ENCODE measurements around the gene CCDC138.

Gene CCDC138

GRCh38 chr2:108912629-108912902 is 126.0 kb downstream of the CCDC138 start:
- Histone ChIP-seq H2AFZ (ENCODE audit: low read depth) (no peak overlapping the region), H3K4me2 (no peak overlapping the region), H3K79me2 (ENCODE audit: insufficient read depth, low read depth) (no peaks in the 10 kb centered on the region), H3K9ac (no peak overlapping the region), H3K27ac (no peak overlapping the region), H3K4me1 (ENCODE audit: low read depth, poor library complexity, severe bottlenecking) (no peaks in the 10 kb centered on the region), H4K20me1 (ENCODE audit: insufficient read depth) (no peaks in the 10 kb centered on the region), H3K36me3 (ENCODE audit: insufficient read depth) (no peaks in the 10 kb centered on the region), H3K27me3 (ENCODE audit: insufficient read depth, low read depth) (no peaks in the 10 kb centered on the region), H3K4me3 (IDR thresholded peaks at IDR 0.05; ENCODE audit: insufficient read depth, low read depth, low read length) (no peak overlapping the region)
- TF ChIP-seq CTCF (conservative IDR thresholded peaks at IDR 0.05; ENCODE audit: low read depth, low read length) = no peak

GRCh38 chr2:108916122-108916795 is 129.7 kb downstream of the CCDC138 start:
- Histone ChIP-seq H3K4me1 (ENCODE audit: low read depth, poor library complexity, severe bottlenecking) (no peaks in the 10 kb centered on the region), H3K79me2 (ENCODE audit: insufficient read depth, low read depth) (no peaks in the 10 kb centered on the region), H3K27ac (no peak overlapping the region), H3K36me3 (ENCODE audit: insufficient read depth) (no peaks in the 10 kb centered on the region), H4K20me1 (ENCODE audit: insufficient read depth) (no peaks in the 10 kb centered on the region), H3K27me3 (ENCODE audit: insufficient read depth, low read depth) (no peaks in the 10 kb centered on the region), H3K4me3 (IDR thresholded peaks at IDR 0.05; ENCODE audit: insufficient read depth, low read depth, low read length) (no peak overlapping the region), H3K9ac (no peak overlapping the region), H3K4me2 (no peak overlapping the region), H2AFZ (ENCODE audit: low read depth) (no peak overlapping the region)
- TF ChIP-seq CTCF (conservative IDR thresholded peaks at IDR 0.05; ENCODE audit: low read depth, low read length) = no peak

DNA sequence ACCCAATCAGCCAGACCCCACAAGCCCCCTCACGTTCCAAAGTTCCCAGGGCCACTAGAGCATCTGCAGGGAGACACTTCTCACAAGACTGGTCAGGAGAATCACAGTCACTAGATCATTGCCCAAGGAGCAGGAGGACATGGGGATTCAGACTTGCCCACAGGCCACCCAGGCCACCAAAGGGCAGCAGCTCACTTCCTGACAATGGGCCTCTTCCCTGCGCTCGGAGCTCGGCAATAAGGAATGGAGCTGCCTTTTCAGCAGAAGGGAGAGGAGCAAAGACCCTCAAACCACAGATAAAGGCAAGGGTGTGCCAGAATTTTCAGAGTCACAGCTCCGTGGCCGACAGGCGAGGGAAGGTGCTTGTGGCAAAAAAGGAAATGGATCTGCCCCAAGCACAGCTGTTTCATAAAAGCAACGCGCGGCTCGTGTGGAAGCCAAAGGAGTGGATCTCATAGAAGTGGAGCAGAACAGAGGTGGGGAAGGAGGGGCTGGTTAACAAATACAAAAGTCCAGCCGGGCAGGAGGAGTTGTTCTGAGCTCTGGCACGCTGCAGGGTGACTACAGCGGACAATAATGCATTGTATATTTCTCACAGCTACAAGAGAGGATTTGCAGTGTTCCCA is 130.3 kb downstream of the CCDC138 start:
- no peak overlapping the region for H3K9ac ChIP-seq
- H3K27ac ChIP-seq = no peak overlapping the region
- no peak for TF ChIP-seq CTCF (conservative IDR thresholded peaks at IDR 0.05; ENCODE audit: low read depth, low read length)
- no peaks in the 10 kb centered on the region for H3K79me2 ChIP-seq (ENCODE audit: insufficient read depth, low read depth)
- no peak overlapping the region for H3K4me3 ChIP-seq (IDR thresholded peaks at IDR 0.05; ENCODE audit: insufficient read depth, low read depth, low read length)
- H3K27me3 ChIP-seq (ENCODE audit: insufficient read depth, low read depth) = no peaks in the 10 kb centered on the region
- no peaks in the 10 kb centered on the region for H4K20me1 ChIP-seq (ENCODE audit: insufficient read depth)
- no peak overlapping the region for H3K4me2 ChIP-seq
- no peak overlapping the region for H2AFZ ChIP-seq (ENCODE audit: low read depth)
- H3K4me1 ChIP-seq (ENCODE audit: low read depth, poor library complexity, severe bottlenecking) = no peaks in the 10 kb centered on the region
- no peaks in the 10 kb centered on the region for H3K36me3 ChIP-seq (ENCODE audit: insufficient read depth)

DNA sequence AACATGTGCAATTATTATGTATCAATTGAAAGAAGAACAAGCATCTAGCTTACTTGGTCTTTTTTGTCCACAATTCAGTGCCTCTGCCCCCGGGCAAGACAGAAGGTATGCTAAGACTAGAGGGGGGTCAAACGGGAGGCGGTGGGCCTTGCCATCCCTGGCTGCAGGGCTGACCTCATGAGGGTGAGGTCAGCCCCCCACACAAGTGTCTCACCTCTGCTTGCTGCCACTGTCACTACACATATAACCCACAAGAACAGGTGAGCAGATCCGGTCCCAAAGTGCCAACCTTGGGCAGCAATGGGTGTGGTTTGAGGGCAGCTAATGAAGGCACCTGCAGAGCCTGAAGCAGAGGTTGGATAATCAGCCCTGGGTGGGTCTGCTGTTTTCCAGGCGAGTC is 131.0 kb downstream of the CCDC138 start:
- TF ChIP-seq CTCF (conservative IDR thresholded peaks at IDR 0.05; ENCODE audit: low read depth, low read length) = no peak
- H3K9ac ChIP-seq = no peak overlapping the region
- no peaks in the 10 kb centered on the region for H3K4me1 ChIP-seq (ENCODE audit: low read depth, poor library complexity, severe bottlenecking)
- H3K79me2 ChIP-seq (ENCODE audit: insufficient read depth, low read depth) = no peaks in the 10 kb centered on the region
- no peaks in the 10 kb centered on the region for H3K36me3 ChIP-seq (ENCODE audit: insufficient read depth)
- no peaks in the 10 kb centered on the region for H3K27me3 ChIP-seq (ENCODE audit: insufficient read depth, low read depth)
- no peak overlapping the region for H3K4me3 ChIP-seq (IDR thresholded peaks at IDR 0.05; ENCODE audit: insufficient read depth, low read depth, low read length)
- H3K27ac ChIP-seq = no peak overlapping the region
- H2AFZ ChIP-seq (ENCODE audit: low read depth) = no peak overlapping the region
- no peak overlapping the region for H3K4me2 ChIP-seq
- H4K20me1 ChIP-seq (ENCODE audit: insufficient read depth) = no peaks in the 10 kb centered on the region
